GM19372 (cell line): ENCODE results near the gene TEKT5.
"Not testable (repeated sequence)": the region's sequence is repeated elsewhere in the genome, so short reads cannot be mapped to it uniquely, and the experiment has no call there.

Experiments
- ATAC-seq: cut with Tn5 transposase; IDR thresholded peaks from one replicate; pipeline ENCODE4 v1.9.1; 2021; ENCODE audit warnings: mild to moderate bottlenecking, low read depth, moderate library complexity; ENCODE audit not compliant: unreplicated experiment

Gene TEKT5

DNA sequence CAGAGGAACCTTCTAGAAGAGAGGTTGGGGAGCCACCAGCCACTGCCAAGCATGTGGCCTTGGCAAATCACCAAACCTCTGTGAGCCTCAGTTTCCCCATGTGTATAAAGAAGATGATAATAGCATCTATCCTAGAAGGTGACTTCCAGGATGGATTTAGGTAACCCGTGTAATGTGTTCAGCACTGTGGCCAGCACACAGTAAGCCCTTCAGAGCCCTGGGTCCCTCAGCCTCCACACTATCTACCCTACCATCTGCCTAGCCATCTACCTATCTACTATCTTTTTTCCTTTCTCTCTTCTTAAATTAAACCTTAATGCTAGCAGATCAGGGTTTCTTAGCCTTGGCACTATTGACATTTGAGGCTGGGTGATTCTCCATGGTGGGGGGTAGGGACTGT is 33.0 kb downstream of the TEKT5 start:
- ATAC-seq = no peak

DNA sequence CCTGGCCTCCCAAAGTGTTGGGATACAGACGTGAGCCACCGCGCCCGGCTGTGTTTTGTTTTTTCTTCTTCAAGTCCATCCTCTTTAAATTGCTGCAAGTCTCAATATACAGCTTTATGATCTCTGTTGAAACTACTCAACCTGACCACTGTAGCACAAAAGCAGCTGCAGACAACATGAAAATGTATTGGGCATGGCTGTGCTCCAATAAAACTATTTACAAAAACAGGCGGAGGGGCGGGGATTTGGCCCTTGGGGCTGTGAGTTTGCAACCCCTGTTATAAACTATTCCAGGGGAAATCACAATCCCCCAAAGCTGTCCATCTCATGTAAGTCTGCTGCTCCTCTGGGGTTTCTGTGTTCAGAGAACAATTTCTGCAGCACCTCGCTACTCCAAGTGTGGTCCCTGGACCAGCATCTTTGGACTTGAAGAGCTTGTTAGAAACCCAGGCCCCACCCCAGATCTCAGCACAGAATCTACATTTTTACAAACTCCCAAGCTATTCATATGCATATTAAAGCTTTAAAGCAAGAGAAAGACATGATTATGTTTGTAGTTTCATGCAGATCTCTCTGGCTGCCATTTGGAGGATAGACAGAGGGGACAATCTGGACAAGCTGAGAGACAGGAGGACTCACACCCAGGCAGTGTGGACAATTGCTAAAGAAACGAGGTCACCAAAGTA is 33.6 kb downstream of the TEKT5 start:
- no peak for ATAC-seq

DNA sequence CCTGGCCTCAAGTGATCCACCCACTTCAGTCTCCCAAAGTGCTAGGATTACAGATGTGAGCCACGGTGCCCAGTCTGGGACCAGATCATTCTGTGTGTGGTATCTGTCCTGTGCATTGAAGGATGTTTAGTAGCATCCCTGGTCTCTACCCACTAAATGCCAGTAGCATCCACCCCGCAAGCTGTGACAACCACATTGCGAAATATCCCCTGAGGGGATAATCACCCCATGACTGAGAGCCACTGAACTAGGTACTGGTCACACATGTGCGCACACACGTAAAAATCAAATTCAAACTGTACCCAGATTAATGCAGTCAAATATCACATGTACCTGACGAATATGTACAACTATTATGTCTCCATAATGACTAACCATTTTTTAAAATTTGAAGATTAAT is 35.8 kb downstream of the TEKT5 start:
- ATAC-seq = no peak

DNA sequence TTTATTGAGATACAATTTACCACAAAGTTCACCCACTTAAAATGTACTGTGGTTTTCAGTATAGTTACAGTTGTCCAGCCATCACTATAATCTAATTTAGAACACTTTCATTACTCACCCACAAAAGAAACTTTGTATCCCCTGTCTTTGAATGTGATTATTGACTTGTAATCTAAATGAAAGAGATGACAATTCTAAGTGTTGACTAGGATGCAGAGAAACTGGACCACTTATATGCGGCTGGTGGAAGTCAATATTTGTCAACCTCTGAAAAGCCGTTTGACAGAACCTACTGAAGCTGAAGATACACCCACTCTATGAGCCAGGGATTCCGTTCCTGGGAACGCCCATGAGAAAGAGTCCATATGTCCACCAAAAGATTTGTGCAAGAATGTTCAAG is 36.8 kb downstream of the TEKT5 start:
- ATAC-seq = no peak

DNA sequence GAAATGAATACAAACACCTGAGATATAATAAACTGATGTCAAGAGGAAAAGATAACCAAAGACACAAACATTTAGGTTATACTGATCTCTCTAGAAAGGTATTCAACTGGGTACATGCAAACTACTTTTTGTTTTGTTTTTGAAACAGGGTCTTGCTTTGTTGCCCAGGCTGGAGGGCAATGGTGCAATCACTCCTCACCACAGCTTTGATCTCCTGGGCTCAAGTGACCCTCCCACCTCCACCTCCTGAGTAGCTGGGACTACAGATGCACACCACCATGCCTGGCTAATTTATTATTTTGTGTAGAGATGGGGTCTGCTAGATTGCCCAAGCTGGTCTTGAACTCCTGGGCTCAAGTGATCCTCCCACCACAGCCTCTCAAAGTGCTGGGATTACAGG is 38.1 kb downstream of the TEKT5 start:
- no peak for ATAC-seq

DNA sequence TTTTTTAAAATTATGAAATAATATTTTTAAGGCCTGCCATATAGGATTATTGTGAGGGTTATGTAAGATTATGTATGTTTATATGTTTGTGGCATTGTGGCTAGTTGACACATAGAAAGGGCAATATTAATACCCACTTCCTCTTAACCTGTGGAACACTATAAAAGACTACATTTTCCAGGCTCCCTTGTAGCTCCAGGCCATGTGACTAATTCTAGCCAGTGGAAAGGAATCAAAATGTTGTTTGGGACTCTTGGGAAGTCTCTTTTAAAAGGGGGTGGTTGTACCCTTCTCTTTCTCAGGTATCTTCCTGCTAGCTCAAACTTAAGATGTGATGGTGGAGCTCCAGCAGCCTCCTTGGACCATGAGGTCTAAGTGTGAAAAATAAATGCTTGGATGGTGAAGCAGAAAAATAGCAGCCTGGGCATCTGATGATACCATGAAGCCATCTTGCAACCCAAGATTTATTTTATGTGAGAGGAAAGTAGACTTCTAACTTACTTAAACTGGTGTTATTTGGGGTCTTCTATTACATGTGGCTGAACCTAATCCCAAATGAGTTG is 39.2 kb downstream of the TEKT5 start:
- no peak for ATAC-seq

DNA sequence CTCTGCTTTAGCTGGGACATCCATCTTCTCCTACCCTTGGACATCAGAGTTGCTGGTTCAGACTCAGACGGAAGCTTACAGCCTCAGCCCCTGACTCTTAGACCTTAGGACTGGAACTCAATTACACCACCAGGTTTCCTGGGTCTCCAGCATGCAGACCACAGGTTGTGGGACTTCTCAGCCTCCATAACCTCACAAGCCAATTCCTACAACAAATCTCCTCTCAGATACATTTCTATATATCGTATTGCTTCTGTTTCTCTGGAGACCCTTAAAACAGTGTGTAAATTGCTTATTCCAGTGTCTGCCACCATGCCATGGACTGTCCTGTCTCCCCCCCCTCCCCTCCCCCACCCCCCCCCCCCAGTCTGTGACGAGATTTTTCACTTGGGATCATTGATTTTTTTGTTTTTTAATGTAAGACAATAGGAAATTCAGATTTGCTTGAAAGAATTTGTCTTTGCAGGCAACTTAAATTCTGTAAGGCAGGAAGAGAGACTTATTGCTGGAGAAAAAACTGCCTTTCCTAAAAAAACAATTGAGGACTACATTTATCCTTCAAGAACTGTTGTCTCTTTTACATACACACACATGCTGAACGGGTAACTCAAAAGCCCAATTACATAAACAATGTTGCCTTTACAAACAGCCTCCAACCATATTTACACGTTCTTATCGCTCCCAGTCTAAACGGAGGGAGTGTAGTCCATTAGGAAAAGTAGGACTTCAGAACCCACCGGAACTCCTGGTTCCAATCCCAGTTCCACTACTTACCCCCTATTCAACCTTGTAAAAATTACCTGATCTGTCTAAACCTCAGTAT is 39.9 kb downstream of the TEKT5 start:
- ATAC-seq = no peak

DNA sequence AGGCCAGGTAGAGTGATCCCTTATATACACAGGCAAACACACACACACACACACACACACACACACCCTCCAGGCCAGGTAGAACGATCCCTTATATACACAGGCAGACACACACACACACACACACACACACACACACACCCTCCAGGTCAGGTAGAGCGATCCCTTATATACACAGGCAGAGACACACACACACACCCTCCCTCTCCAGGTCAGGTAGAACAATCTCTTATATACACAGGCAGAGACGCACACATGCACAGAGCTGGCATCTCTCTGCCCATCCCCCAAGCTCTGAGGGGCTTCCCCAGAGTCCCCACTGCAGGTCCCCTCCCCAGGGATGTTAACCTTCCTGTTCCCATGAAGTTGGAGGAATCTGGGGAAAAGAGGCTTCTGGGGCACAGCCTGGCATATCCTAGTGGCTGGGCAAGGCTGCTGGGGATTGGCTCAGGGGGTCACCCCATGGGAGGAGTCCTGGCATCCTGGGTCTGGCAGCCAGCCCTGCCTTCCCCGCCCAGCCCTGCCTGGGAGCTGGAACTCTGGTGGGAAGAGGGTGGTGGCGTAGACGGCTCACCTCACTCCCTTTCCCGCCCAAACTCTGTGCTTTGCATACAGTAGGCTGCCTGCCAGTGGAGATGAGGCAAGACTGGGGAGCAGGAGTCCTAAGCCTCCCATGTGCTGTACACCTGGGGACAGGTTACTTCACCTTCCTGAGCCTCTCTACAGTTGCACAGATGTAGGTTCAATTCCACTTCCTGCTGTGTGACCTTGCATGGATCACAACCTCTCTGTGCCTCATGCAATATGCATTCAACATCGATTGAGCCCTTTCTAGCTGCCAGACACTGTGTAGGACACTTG is 41.8 kb downstream of the TEKT5 start:
- ATAC-seq = no peak

DNA sequence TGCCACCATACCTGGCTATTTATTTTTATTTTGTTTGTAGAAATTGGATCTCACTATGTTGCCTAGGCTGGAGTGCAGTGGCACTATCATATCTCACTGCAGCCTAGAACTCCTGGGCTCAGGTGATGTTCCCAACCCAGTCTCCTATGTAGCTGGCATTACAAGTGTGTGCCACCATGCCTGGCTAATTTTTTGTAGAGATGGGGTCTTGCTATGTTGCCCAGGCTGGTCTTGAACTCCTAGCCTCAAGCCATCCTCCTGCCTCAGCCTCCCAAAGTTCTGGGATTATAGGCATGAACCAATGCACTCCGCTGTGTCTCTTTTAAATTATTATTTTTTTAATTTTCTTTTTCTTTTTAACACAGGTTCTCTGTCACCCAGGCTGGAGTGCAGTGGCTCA is 45.6 kb downstream of the TEKT5 start:
- not testable (repeated sequence) for ATAC-seq

DNA sequence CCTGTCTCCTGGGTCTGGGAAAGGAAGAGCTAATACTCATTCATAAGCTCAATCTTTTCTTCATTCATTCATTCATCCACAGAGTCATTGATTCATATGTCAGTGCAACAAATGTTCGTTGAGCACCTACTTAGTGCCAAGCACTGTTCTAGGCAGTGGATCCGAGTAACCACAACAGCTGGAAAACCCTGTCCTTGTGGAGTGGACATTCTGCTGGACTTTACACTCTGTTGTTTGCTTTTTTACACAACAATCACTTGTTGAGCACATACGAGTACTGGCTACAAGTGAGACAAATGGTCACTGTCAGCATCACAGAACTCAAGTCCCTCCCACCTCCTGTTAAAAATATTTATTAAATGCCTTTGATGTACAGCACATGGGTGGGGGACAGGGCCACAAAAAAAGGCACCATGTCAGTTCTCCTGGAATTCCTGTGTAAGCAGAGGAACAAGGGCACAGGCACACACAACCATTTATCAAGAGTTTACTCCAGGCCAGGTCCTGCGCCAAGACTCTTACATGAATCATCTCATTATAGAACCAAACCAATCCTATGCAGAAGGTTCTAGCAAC is 46.9 kb downstream of the TEKT5 start:
- ATAC-seq = no peak

DNA sequence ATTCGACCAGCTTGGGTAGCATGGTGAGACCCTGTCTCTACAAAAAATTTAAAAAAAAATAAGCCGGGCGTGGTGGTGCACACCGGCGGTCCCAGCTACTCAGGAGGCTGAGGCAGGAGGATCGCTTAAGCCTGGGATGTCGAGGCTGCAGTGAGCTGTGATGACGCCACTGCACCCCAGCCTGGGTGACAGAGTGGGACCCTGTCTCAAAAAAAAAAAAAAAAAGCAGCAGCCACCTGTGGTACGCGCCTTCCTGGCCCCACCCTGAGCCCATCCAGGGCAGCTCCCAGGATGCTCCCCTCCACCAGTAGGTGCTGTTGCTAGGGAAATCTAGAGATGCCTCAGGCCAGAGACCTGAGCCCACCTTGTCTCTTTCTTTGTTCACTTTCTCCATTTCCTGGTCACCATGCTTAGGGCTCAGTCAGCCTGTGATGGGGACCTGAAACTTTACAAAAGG is 47.4 kb downstream of the TEKT5 start:
- no peak for ATAC-seq

DNA sequence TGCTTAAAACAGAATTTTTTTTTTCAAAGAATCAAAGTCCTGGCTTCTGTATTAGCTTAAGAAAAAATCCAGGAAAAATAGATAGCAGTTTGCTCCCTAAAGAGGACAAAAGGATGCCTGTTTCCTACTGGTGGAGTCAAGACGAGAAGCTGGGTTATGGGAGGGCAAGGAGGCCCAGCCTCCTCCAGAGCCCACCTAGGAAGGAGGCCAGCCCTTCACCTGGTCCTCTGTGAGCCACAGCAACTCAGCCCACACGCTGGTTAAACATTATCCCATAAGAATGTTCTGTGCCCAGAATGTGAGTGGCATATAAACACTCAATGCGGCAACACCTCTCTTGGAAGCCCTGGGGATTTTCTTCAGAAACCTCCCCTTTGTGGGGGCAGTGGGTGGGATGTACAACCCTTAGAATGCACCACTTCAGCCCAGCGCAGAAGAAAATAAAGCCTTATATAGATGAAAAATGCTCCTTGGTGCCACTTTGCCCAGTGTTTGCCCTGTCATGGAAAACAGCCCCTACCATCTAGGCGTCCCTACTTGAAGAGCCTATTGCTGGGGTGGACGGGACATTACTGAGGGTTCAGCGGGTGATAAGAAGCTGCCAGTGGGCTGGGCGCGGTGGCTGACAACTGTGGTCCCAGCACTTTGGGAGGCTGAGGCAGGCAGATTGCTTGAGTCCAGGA is 48.0 kb downstream of the TEKT5 start:
- ATAC-seq = no peak

DNA sequence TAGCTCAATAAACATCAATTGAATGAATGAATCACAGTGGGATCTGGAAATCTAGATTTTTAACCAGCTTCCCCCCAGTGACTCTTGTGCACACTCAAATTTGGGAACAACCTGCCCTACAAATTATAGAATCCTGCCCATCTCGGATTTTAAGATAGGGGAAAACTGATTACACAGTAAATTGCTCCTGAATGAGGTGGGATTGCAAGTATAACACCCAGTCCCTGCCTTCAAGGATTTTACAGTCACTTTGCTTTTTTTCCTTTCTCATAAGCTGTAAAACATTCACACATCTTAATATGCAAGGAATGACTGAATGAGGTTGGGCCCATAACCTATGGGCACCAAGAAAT is 48.5 kb downstream of the TEKT5 start:
- ATAC-seq = no peak

DNA sequence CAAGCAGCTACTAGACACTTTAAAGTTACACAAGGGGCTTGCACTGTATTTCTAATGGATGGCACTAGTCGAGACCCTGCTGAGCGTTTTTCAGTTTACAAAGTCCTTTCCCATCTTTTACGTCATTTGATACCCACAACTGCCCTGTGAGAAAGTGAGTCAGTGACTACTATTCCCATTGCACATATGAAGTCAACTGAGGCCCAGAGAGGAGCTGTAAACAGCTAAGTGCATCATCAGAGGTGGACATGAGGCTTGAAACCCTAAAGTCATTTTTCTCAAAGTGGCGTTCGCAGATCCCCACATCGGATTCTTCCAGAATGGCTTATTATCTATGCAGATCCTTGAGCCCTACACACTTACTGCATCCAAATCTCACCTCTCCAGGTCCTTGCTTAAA is 50.6 kb downstream of the TEKT5 start:
- ATAC-seq = no peak

DNA sequence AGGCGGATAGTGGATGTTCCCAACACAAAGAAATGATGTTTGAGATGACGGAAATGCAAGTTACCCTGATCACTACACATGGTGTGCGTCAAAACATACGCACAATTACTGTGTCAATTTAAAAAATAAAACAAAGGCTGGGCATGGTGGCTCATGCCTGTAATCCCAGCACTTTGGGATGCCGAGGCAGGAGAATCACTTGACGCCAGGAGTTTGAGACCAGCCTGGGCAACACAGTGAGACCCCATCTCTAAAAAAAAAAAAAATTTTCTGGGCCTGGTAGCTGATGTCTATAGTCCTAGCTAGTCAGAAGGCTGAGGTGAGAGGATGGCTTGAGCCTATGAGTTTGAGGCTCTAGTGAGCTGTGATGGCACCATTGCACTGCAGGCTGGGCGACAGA is 51.8 kb downstream of the TEKT5 start:
- no peak for ATAC-seq

DNA sequence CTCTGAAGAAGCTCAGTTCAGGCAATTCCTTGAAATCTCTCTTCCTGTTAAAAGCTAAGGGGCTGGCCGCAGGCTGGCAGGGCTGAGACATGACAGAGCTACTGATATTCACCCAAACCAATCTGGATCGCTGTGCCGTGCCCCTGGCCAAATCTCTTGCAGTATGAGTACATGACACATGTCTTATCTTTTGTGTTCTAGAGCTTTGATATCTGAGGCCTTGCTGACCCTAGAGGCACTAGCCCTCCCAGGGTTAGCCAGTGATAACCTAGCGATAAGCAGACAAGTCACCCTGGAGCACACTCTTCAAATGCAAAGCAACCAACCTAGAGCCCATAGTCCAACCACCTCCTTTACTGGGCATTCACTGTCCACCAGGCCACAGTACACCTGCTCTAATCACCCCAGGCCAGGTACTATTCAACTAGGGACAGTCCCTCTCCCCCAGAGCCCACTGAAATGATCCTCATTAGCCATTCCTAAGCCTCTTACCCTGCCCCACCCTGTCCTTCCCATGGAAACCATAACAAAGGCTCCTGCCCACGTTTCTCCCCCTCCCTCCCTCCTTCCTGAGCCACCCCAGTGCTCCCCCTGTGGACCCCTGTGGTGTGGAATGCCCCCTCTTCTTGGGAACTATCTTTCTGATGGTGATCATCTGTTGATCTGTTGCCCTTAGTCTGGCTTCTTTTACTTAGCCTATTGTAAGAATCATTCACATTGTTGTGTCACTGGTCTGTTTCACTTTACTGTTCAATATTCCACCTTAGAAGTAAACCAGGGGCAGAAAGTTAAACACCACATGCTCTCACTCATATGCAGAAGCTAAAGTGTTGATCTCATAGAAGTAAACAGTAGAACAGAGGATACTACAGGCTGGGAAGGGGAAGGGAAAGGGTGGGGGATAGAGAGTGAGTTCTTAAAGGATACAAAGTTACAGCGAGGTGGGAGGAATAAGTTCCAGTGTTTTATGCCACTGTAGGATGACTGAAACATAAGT is 52.5 kb downstream of the TEKT5 start:
- ATAC-seq = no peak

DNA sequence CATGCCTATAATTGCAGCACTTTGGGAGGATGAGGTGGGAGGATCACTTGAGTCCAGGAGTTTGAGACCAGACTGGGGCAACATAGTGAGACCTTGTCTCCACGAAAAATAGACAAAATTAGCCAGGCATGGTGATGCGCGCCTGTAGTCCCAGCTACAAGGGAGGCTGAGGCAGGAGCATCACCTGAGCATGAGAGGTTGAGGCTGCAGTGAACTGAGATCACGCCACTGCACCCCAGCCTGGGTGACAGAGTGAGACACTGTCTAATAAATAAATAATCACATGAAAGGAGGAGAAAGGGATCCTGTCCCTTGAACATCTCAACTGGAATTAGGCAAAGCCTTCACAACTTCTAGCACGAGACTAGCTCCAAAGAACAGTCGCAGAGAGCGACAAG is 53.2 kb downstream of the TEKT5 start:
- no peak for ATAC-seq

DNA sequence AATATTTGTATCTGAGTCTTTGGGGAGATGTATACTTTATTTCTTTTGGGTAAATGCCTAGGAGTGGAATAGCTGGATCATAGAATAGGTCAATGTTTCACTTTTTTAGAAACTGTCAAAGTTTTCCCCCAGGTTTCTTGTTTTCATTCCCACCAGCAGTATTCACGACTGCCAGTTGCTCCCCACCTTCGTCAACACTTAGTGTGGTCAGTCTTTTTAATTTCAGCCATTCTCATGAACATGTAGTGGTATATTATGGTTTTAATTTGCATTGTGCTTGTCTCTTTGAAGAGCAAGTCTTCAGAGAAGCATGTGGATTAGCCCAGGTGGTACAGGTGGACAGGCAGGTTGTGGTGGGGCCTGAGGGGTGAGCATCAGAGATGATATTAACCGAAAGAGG is 53.8 kb downstream of the TEKT5 start:
- no peak for ATAC-seq

DNA sequence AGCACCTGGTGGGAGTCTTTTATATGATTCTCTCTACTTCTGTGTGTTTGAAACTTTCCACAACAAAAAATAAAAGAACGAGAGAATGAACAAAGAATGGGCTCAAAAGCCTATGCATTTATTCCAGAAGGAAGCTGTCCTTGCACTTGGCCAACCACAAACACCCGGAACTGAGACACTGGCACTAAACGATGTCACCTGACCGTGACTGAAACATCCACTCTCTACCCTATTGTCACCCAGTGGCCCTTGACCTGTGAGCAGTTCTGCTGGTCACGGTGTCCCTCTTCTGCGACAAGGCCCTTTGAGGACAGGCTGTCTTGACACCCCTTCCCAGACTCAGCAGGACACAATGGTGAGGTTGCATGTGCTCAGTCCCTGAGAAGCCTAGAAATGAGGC is 56.6 kb downstream of the TEKT5 start:
- ATAC-seq = no peak
